Activated CD4-positive, alpha-beta T cell treated with anti-CD3 and anti-CD28 coated beads, Interleukin-2, amount 10 ng/mL, durations not matched to agents 24 days and 14 days (primary cell): ENCODE measurements around the gene GPR141. TPM values are rescaled to one million over a fixed set of nuclear protein-coding genes. Genes with fewer than 3 reads are reported as not detected.

Experiments
- DNase-seq: peaks from one replicate; pipeline ENCODE4 v3.0.0; 2022
- H3K27ac Mint-ChIP-seq: one replicate; pipeline ENCODE4 v1.8.0; 2022; ENCODE audit warnings: mild to moderate bottlenecking, mixed read lengths
- H3K27me3 Mint-ChIP-seq: one replicate; pipeline ENCODE4 v1.8.0; 2022; ENCODE audit warnings: mixed read lengths
- H3K36me3 Mint-ChIP-seq: one replicate; pipeline ENCODE4 v1.8.0; 2022; ENCODE audit warnings: low read depth, mild to moderate bottlenecking, mixed read lengths
- H3K4me1 Mint-ChIP-seq: one replicate; pipeline ENCODE4 v1.8.0; 2021; ENCODE audit warnings: mixed read lengths
- H3K4me3 Mint-ChIP-seq: one replicate; pipeline ENCODE4 v1.8.0; 2022; ENCODE audit warnings: mild to moderate bottlenecking, moderate library complexity, mixed read lengths
- H3K9me3 Mint-ChIP-seq: one replicate; pipeline ENCODE4 v1.8.0; 2021; ENCODE audit warnings: mixed read lengths
- intact Hi-C: fragments of 100-400 bp; cut with micrococcal nuclease; formaldehyde crosslinking; loops from one replicate; pipeline ENCODE4 v1.15.1; 2023
- total RNA-seq: library from RNA; stranded (reverse); gene quantifications from 2 replicates; pipeline ENCODE4 v1.2.3, GENCODE V29; 2022

The GPR141 gene
- total RNA-seq, result not detected in 2 replicates

GRCh38 chr7:37683246-37684120, at the start of gene GPR141:
Gene GPR141 (plus strand): TSS chr7:37683766. CDS start chr7:37740394, 56,628 bp downstream.
- H3K4me1 Mint-ChIP-seq, result peaks cover 1% of the 10 kb centered on the region
- no peak within 1 kb of the TSS for H3K4me3 Mint-ChIP-seq
- intact Hi-C loops, result no loop called here
- DNase-seq, result no peak
- H3K27ac Mint-ChIP-seq, result no peak within 1 kb of the TSS
- no peaks in the 10 kb centered on the region for H3K36me3 Mint-ChIP-seq
- no peaks in the 10 kb centered on the region for H3K9me3 Mint-ChIP-seq
- H3K27me3 Mint-ChIP-seq, result peaks cover 13% of the 10 kb centered on the region

- Mint-ChIP-seq H3K4me1 (no peaks in the 10 kb centered on the region), H3K36me3 (no peaks in the 10 kb centered on the region)
- intact Hi-C loops, result no loop called here
These were observed 48.2 kb upstream of the GPR141 start for GRCh38 chr7:37635346-37635745.

GRCh38 chr7:37642028-37642540, 41.5 kb upstream of the GPR141 start:
- Mint-ChIP-seq H3K4me3 (no peak overlapping the region), H3K4me1 (no peaks in the 10 kb centered on the region), H3K27ac (no peak overlapping the region), H3K9me3 (peaks cover 4% of the 10 kb centered on the region), H3K36me3 (no peaks in the 10 kb centered on the region), H3K27me3 (peaks cover 17% of the 10 kb centered on the region)
- DNase-seq, result no peak
- intact Hi-C loops, result no loop called here

More at GRCh38 chr7:37635346-37635745, 48.2 kb upstream of the GPR141 start:
- Mint-ChIP-seq H3K27me3 (peaks cover 28% of the 10 kb centered on the region), H3K4me3 (no peak overlapping the region), H3K27ac (no peak overlapping the region), H3K9me3 (peaks cover 12% of the 10 kb centered on the region)
- DNase-seq, result no peak

GRCh38 chr7:37643876-37644275, 39.7 kb upstream of the GPR141 start:
- no peak overlapping the region for H3K4me3 Mint-ChIP-seq
- no peak for DNase-seq

GRCh38 chr7:37645282-37646050, 38.1 kb upstream of the GPR141 start:
- Mint-ChIP-seq H3K27ac (no peak overlapping the region), H3K4me3 (no peak overlapping the region), H3K9me3 (no peaks in the 10 kb centered on the region), H3K27me3 (peaks cover 5% of the 10 kb centered on the region), H3K4me1 (no peaks in the 10 kb centered on the region), H3K36me3 (no peaks in the 10 kb centered on the region)
- DNase-seq, result no peak
- intact Hi-C loops, result no loop called here

More at GRCh38 chr7:37643876-37644275, 39.7 kb upstream of the GPR141 start:
- peaks cover 5% of the 10 kb centered on the region for H3K27me3 Mint-ChIP-seq
- H3K27ac Mint-ChIP-seq, result no peak overlapping the region
- no peaks in the 10 kb centered on the region for H3K4me1 Mint-ChIP-seq
- intact Hi-C loops, result no loop called here
- no peaks in the 10 kb centered on the region for H3K36me3 Mint-ChIP-seq
- H3K9me3 Mint-ChIP-seq, result no peaks in the 10 kb centered on the region

GRCh38 chr7:37656913-37657530, 26.5 kb upstream of the GPR141 start:
- H3K4me3 Mint-ChIP-seq, result no peak overlapping the region
- H3K36me3 Mint-ChIP-seq, result no peaks in the 10 kb centered on the region
- peaks cover 4% of the 10 kb centered on the region for H3K27me3 Mint-ChIP-seq
- H3K27ac Mint-ChIP-seq, result no peak overlapping the region
- DNase-seq, result no peak
- intact Hi-C loops, result no loop called here
- H3K9me3 Mint-ChIP-seq, result no peaks in the 10 kb centered on the region
- H3K4me1 Mint-ChIP-seq, result peaks cover 2% of the 10 kb centered on the region

GRCh38 chr7:37657816-37658215, 25.8 kb upstream of the GPR141 start:
- H3K4me3 Mint-ChIP-seq, result no peak overlapping the region
- H3K9me3 Mint-ChIP-seq, result no peaks in the 10 kb centered on the region
- H3K27me3 Mint-ChIP-seq, result peaks cover 4% of the 10 kb centered on the region
- H3K36me3 Mint-ChIP-seq, result no peaks in the 10 kb centered on the region
- H3K4me1 Mint-ChIP-seq, result peaks cover 2% of the 10 kb centered on the region
- intact Hi-C loops, result no loop called here
- no peak for DNase-seq
- H3K27ac Mint-ChIP-seq, result no peak overlapping the region

GRCh38 chr7:37659971-37660565, 23.5 kb upstream of the GPR141 start:
- Mint-ChIP-seq H3K36me3 (no peaks in the 10 kb centered on the region), H3K4me3 (no peak overlapping the region), H3K9me3 (no peaks in the 10 kb centered on the region), H3K27ac (no peak overlapping the region), H3K4me1 (peaks cover 2% of the 10 kb centered on the region), H3K27me3 (peaks cover 7% of the 10 kb centered on the region)
- no peak for DNase-seq
- intact Hi-C loops, result no loop called here

- intact Hi-C loops, result no loop called here
- H3K36me3 Mint-ChIP-seq, result no peaks in the 10 kb centered on the region
- H3K27me3 Mint-ChIP-seq, result peaks cover 7% of the 10 kb centered on the region
- no peak overlapping the region for H3K4me3 Mint-ChIP-seq
- peaks cover 2% of the 10 kb centered on the region for H3K4me1 Mint-ChIP-seq
- no peaks in the 10 kb centered on the region for H3K9me3 Mint-ChIP-seq
- no peak overlapping the region for H3K27ac Mint-ChIP-seq
- DNase-seq, result no peak
These were observed 23.0 kb upstream of the GPR141 start for GRCh38 chr7:37660614-37661013.

GRCh38 chr7:37663693-37664092, 19.9 kb upstream of the GPR141 start:
- H3K4me1 Mint-ChIP-seq, result no peaks in the 10 kb centered on the region
- intact Hi-C loops, result no loop called here
- H3K9me3 Mint-ChIP-seq, result no peaks in the 10 kb centered on the region
- H3K27me3 Mint-ChIP-seq, result peaks cover 11% of the 10 kb centered on the region
- no peak overlapping the region for H3K27ac Mint-ChIP-seq
- no peaks in the 10 kb centered on the region for H3K36me3 Mint-ChIP-seq
- no peak overlapping the region for H3K4me3 Mint-ChIP-seq
- no peak for DNase-seq

- DNase-seq, result no peak
- no peaks in the 10 kb centered on the region for H3K36me3 Mint-ChIP-seq
- no peak overlapping the region for H3K4me3 Mint-ChIP-seq
- peaks cover 11% of the 10 kb centered on the region for H3K27me3 Mint-ChIP-seq
- no peaks in the 10 kb centered on the region for H3K4me1 Mint-ChIP-seq
- intact Hi-C loops, result no loop called here
- no peaks in the 10 kb centered on the region for H3K9me3 Mint-ChIP-seq
- no peak overlapping the region for H3K27ac Mint-ChIP-seq
These were observed 18.1 kb upstream of the GPR141 start for GRCh38 chr7:37665352-37666022.

- Mint-ChIP-seq H3K9me3 (no peaks in the 10 kb centered on the region), H3K36me3 (no peaks in the 10 kb centered on the region), H3K27ac (no peak overlapping the region), H3K4me3 (no peak overlapping the region), H3K4me1 (no peaks in the 10 kb centered on the region), H3K27me3 (peaks cover 12% of the 10 kb centered on the region)
- DNase-seq, result no peak
- intact Hi-C loops, result no loop called here
These were observed 17.4 kb upstream of the GPR141 start for GRCh38 chr7:37666026-37666799.
